ENCODE measurements around the gene SREBF2.

Gene SREBF2

DNA sequence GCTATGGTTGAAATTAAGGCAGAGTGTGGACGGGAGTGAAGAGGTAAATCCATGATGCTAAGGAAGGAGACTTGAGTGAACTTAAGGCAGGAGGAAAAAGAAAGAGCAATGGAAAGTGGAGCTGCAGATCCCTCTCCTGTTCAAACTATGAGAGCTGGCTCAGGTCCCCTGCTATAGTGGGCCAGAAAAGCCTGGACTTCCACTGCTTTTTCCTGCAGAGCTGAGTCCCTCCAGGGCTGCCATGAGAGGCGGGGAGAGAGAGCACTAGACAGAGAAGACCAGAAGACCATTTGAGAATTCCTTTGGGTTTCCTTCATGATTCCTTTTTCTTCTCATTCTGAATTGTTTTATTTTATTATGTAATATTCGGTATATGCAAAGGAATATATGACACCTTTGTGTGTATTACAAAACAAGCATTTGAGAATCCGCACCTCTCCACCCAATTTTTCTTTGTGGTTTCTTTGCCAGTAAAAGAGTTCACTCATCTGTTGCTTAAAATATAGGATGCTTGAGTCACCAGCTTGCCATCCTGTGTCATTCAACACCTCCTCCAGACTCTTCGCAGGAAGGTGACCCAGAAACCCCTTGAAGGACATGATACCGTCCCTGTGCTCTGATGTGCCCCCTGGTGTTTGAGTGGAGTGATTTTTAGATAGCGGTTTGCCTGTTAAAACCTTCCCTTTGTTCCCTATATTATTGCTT lies 24.4 kb downstream of the SREBF2 start:
- no peak overlapping the region for H3K4me2 ChIP-seq (ENCODE audit: low read length)
- H3K79me2 ChIP-seq: peaks cover 3% of the 10 kb centered on the region
- H2AFZ ChIP-seq: no peak overlapping the region
- no peaks in the 10 kb centered on the region for H3K4me1 ChIP-seq
- H3K27ac ChIP-seq: no peak overlapping the region
- TF ChIP-seq, protein P1, sequence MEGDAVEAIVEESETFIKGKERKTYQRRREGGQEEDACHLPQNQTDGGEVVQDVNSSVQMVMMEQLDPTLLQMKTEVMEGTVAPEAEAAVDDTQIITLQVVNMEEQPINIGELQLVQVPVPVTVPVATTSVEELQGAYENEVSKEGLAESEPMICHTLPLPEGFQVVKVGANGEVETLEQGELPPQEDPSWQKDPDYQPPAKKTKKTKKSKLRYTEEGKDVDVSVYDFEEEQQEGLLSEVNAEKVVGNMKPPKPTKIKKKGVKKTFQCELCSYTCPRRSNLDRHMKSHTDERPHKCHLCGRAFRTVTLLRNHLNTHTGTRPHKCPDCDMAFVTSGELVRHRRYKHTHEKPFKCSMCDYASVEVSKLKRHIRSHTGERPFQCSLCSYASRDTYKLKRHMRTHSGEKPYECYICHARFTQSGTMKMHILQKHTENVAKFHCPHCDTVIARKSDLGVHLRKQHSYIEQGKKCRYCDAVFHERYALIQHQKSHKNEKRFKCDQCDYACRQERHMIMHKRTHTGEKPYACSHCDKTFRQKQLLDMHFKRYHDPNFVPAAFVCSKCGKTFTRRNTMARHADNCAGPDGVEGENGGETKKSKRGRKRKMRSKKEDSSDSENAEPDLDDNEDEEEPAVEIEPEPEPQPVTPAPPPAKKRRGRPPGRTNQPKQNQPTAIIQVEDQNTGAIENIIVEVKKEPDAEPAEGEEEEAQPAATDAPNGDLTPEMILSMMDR (IDR thresholded peaks at IDR 0.05): peak; percentile 31
- H3K9ac ChIP-seq: no peak overlapping the region
- H3K9me3 ChIP-seq (ENCODE audit: control insufficient read depth, low read length): no peaks in the 10 kb centered on the region
- H3K36me3 ChIP-seq (ENCODE audit: control insufficient read depth, insufficient read depth, low read length): no peaks in the 10 kb centered on the region
- H3K4me3 ChIP-seq (ENCODE audit: low read depth, low read length): no peak overlapping the region
- no peaks in the 10 kb centered on the region for H3K27me3 ChIP-seq (ENCODE audit: control insufficient read depth, insufficient read depth, low read length)

DNA sequence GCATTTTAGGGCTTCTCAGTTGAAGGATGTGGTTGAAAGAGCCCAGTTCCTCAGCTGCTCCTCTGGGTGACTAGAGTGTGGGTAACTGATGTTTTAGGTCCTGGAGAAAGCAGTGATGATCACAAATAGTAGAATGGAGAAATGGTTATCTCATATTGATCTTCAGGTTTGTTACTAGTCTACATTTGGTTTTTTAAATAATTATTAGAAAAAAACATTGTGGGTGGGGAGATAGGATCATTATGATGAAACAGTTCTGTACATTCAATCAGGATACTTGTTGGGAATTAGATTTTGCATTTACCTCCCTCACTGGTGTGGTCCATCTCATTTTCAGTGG lies 24.9 kb downstream of the SREBF2 start:
- no peaks in the 10 kb centered on the region for H3K27me3 ChIP-seq (ENCODE audit: control insufficient read depth, insufficient read depth, low read length)
- no peak overlapping the region for H3K4me2 ChIP-seq (ENCODE audit: low read length)
- H3K4me3 ChIP-seq (ENCODE audit: low read depth, low read length): no peak overlapping the region
- TF ChIP-seq, protein P1 (IDR thresholded peaks at IDR 0.05): no peak
- H3K9me3 ChIP-seq (ENCODE audit: control insufficient read depth, low read length): no peaks in the 10 kb centered on the region
- H3K9ac ChIP-seq: no peak overlapping the region
- no peak overlapping the region for H2AFZ ChIP-seq
- H3K27ac ChIP-seq: no peak overlapping the region
- H3K36me3 ChIP-seq (ENCODE audit: control insufficient read depth, insufficient read depth, low read length): no peaks in the 10 kb centered on the region
- H3K4me1 ChIP-seq: no peaks in the 10 kb centered on the region
- H3K79me2 ChIP-seq: peaks cover 3% of the 10 kb centered on the region

DNA sequence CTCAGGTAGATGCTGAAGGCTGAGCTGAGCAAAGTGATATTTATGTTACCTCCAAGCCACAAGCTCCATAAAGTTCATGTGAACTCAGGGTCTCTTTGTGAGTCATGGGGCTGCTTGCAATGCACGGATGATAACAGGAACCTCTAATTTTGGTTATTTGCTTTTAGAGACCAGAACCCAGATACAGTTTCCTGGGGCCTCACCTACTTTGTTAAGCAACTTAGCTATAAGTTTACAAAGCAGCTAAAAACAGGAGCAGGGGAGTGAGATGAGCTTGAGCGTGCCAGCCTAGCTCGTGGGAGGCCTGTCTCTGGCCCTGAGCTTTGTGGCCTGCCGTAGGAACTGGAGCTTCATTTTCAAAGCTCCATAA lies 29.2 kb downstream of the SREBF2 start:
- Histone ChIP-seq H3K27me3 (ENCODE audit: control insufficient read depth, insufficient read depth, low read length) (no peaks in the 10 kb centered on the region), H3K27ac (no peak overlapping the region), H3K9ac (no peak overlapping the region), H3K9me3 (ENCODE audit: control insufficient read depth, low read length) (no peaks in the 10 kb centered on the region), H2AFZ (no peak overlapping the region), H3K79me2 (peaks cover 3% of the 10 kb centered on the region), H3K4me1 (no peaks in the 10 kb centered on the region), H3K4me2 (ENCODE audit: low read length) (no peak overlapping the region), H3K4me3 (ENCODE audit: low read depth, low read length) (no peak overlapping the region), H3K36me3 (ENCODE audit: control insufficient read depth, insufficient read depth, low read length) (no peaks in the 10 kb centered on the region)
- TF ChIP-seq, protein P1 (IDR thresholded peaks at IDR 0.05): no peak

DNA sequence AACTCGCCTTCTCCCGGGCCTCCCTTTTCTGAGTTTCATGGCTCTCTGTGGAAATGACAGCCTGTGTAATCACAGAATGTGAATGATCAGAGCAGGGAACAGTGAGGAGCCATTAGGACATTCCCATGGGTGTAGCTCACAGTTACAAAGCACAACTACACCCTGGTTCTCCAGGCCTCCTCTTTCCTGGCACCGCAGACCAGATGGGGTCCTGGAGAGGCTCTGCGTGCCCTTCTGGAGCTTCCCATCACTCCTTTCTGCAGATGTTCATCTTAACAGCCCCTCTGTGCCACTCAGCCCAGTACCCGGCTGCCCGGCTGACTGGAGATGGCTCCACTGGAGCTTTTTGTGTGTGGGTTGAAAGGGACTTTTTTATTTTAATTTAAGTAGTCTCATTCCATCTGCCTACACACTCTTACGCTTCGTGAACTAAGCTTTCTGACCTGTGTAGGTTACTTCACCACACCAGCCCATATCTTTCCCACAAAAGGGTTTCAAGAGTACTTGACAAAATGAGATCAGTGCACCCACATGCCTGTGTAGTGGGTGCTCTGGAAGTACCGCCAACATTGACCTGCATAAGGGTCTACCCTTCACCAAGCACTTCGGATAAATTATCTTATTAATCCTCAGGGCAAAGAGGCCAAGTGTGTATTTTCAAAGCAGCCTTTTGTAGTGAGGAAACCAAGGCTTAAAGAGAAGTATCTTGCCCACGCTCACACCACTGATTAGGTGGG lies 29.8 kb downstream of the SREBF2 start:
- Histone ChIP-seq H2AFZ (no peak overlapping the region), H3K79me2 (peaks cover under 1% of the 10 kb centered on the region), H3K9me3 (ENCODE audit: control insufficient read depth, low read length) (no peaks in the 10 kb centered on the region), H3K4me2 (ENCODE audit: low read length) (no peak overlapping the region), H3K36me3 (ENCODE audit: control insufficient read depth, insufficient read depth, low read length) (no peaks in the 10 kb centered on the region), H3K27ac (no peak overlapping the region), H3K4me3 (ENCODE audit: low read depth, low read length) (no peak overlapping the region), H3K9ac (no peak overlapping the region), H3K4me1 (no peaks in the 10 kb centered on the region), H3K27me3 (ENCODE audit: control insufficient read depth, insufficient read depth, low read length) (no peaks in the 10 kb centered on the region)
- TF ChIP-seq, protein P1 (IDR thresholded peaks at IDR 0.05): no peak

DNA sequence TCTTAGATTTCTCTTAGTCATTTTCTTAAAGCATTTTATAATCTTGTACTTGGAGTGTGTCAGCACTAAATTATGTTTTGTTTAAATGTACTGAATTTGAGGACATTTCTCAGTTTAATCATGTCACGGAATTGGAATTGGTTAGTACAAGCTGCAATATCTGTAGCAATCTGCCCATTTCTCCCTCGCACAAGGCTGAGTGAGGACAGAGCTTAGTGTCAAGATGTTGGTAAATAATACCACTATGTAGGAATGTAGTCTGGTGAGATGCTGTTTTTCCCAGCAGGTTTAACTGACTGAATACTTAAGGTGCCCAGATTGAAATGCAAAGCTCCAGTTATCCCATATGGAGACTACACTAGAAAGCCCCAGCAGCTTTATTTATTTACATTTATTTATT lies 30.6 kb downstream of the SREBF2 start:
- Histone ChIP-seq H3K27ac (no peak overlapping the region), H3K4me2 (ENCODE audit: low read length) (no peak overlapping the region), H3K4me3 (ENCODE audit: low read depth, low read length) (no peak overlapping the region), H3K4me1 (no peaks in the 10 kb centered on the region), H2AFZ (no peak overlapping the region), H3K79me2 (no peaks in the 10 kb centered on the region), H3K27me3 (ENCODE audit: control insufficient read depth, insufficient read depth, low read length) (no peaks in the 10 kb centered on the region), H3K9me3 (ENCODE audit: control insufficient read depth, low read length) (no peaks in the 10 kb centered on the region), H3K9ac (no peak overlapping the region), H3K36me3 (ENCODE audit: control insufficient read depth, insufficient read depth, low read length) (no peaks in the 10 kb centered on the region)
- TF ChIP-seq, protein P1 (IDR thresholded peaks at IDR 0.05): no peak

All from parathyroid adenoma (tissue), 2 donors.